Lung (tissue), 12 donors: ENCODE measurements around the gene ARHGEF33. TPM values are rescaled to one million over a fixed set of nuclear protein-coding genes. Genes with fewer than 3 reads are reported as not detected.

Experiments
- ATAC-seq: fragments of 200-7000 bp; cut with Tn5 transposase; one replicate; pipeline ENCODE4 v1.9.1; 2020; ENCODE audit warnings: moderate number of reproducible peaks; ENCODE audit not compliant: insufficient read depth, low FRiP score
- DNase-seq, 3 donors: peaks; one replicate each; pipeline ENCODE4 v3.0.0-alpha.2; 2013 to 2017
- H3K27ac ChIP-seq, 2 donors: one replicate each; pipeline ENCODE4 v1.5.1; 2013; ENCODE audit warnings: mild to moderate bottlenecking in 2 of 2, moderate library complexity in 2 of 2, control low read depth in 1 of 2, inconsistent platforms in 1 of 2, low read depth in 1 of 2, low read length in 1 of 2
- H3K27me3 ChIP-seq, 3 donors: one replicate each; pipeline ENCODE4 v1.5.1; 2013; ENCODE audit warnings: low read length in 2 of 3; ENCODE audit not compliant: control insufficient read depth in 3 of 3, insufficient read depth in 3 of 3
- H3K36me3 ChIP-seq, 4 donors: one replicate each; pipeline ENCODE4 v1.5.1; 2013; ENCODE audit warnings: low read length in 4 of 4, mild to moderate bottlenecking in 1 of 4, moderate library complexity in 1 of 4; ENCODE audit not compliant: control insufficient read depth in 4 of 4, insufficient read depth in 4 of 4
- H3K4me1 ChIP-seq, 5 donors: one replicate each; pipeline ENCODE4 v1.5.1; 2013; ENCODE audit warnings: low read length in 5 of 5, mild to moderate bottlenecking in 2 of 5, moderate library complexity in 1 of 5; ENCODE audit not compliant: control insufficient read depth in 5 of 5, insufficient read depth in 5 of 5
- H3K4me3 ChIP-seq: one replicate; pipeline ENCODE4 v1.5.1; 2013; ENCODE audit warnings: mild to moderate bottlenecking, control low read depth, moderate library complexity
- H3K9ac ChIP-seq, 2 donors: one replicate each; pipeline ENCODE4 v1.5.1; 2013; ENCODE audit warnings: low read length in 2 of 2, control low read depth in 1 of 2; ENCODE audit not compliant: insufficient read depth in 1 of 2
- H3K9me3 ChIP-seq, 4 donors: one replicate each; pipeline ENCODE4 v1.5.1; 2013; ENCODE audit warnings: low read length in 3 of 4, mild to moderate bottlenecking in 1 of 4, moderate library complexity in 1 of 4; ENCODE audit not compliant: control insufficient read depth in 4 of 4, insufficient read depth in 3 of 4
- CTCF ChIP-seq: IDR thresholded peaks from 2 replicates; pipeline ENCODE4 v1.5.1; 2012; ENCODE audit warnings: mild to moderate bottlenecking; ENCODE audit errors: control extremely low read depth, extremely low read depth
- WGBS, 2 donors: extraction: QIAGEN DNeasy Blood & Tissue Kit; methylation state at CpG; one replicate each; pipeline ENCODE4 v1.1.7; 2013; 5-methylcytosine and 5-hydroxymethylcytosine counted together
- polyA plus RNA-seq, 2 donors: library from polyadenylated mRNA; stranded (reverse); fragments of 200-250 nt; gene quantifications; one replicate each; pipeline ENCODE4 v1.2.1, GENCODE V29; 2013
- total RNA-seq, 2 donors: library from RNA; depleted of rRNA in 1 of 2; stranded (reverse); fragments of >200 nt in 1 of 2; gene quantifications; one replicate each; pipeline ENCODE4 v1.2.1, GENCODE V29; 2014 to 2021
- donor health status: control.
- donor health status: control.
- donor health status: Bipolar disorder and iron deficiency.
- donor health status: healthy.
- donor health status: DM: yes; HTN: yes; CAD: no.

Gene ARHGEF33
- total and polyA plus RNA-seq, 4 donors, result 0.23 to 5.5 (median 0.68) TPM

- no peak for TF ChIP-seq CTCF
- WGBS, 2 donors, result 95 to 96% methylated on average over 8 of the region's 8 CpGs
- Histone ChIP-seq H3K27me3 (no peaks in the 10 kb centered on the region), H3K9ac (no peak overlapping the region), H3K4me3 (no peak overlapping the region), H3K36me3 (peaks cover 6 to 14% (median 8%) of the 10 kb centered on the region in 4 donors), H3K4me1 (no peaks in the 10 kb centered on the region), H3K27ac (no peak overlapping the region), H3K9me3 (no peaks in the 10 kb centered on the region)
- no peak for DNase-seq
- no peak for ATAC-seq
Measured at GRCh38 chr2:38981670-38982357, 92.1 kb downstream of the ARHGEF33 start.

GRCh38 chr2:38982498-38982897 lies 92.8 kb downstream of the ARHGEF33 start:
- H3K4me1 ChIP-seq, result no peaks in the 10 kb centered on the region
- no peak for TF ChIP-seq CTCF
- no peaks in the 10 kb centered on the region for H3K9me3 ChIP-seq
- H3K27ac ChIP-seq, result no peak overlapping the region
- ATAC-seq, result no peak
- WGBS, 2 donors, result 98 to 100% methylated on average over 1 of the region's 1 CpG
- H3K4me3 ChIP-seq, result no peak overlapping the region
- H3K9ac ChIP-seq, result no peak overlapping the region
- H3K36me3 ChIP-seq, result peaks cover 6 to 14% (median 9%) of the 10 kb centered on the region in 4 donors
- no peaks in the 10 kb centered on the region for H3K27me3 ChIP-seq
- DNase-seq, result no peak

GRCh38 chr2:38988716-38989115 lies 99.0 kb downstream of the ARHGEF33 start:
- ATAC-seq, result no peak
- TF ChIP-seq CTCF, result no peak
- Histone ChIP-seq H3K27me3 (no peaks in the 10 kb centered on the region), H3K9ac (no peak overlapping the region), H3K4me3 (no peak overlapping the region), H3K27ac (no peak overlapping the region), H3K4me1 (no peaks in the 10 kb centered on the region), H3K9me3 (no peaks in the 10 kb centered on the region), H3K36me3 (peaks cover 7 to 14% (median 12%) of the 10 kb centered on the region in 4 donors)
- DNase-seq, result peak in 1 of 3 donors; percentile 34
- WGBS, 2 donors, result 96 to 97% methylated on average over 1 of the region's 1 CpG

GRCh38 chr2:38991899-38992298 lies 102.2 kb downstream of the ARHGEF33 start:
- no peaks in the 10 kb centered on the region for H3K4me1 ChIP-seq
- H3K9me3 ChIP-seq, result no peaks in the 10 kb centered on the region
- H3K36me3 ChIP-seq, result peaks cover 4 to 11% (median 8%) of the 10 kb centered on the region in 4 donors
- no peak overlapping the region for H3K9ac ChIP-seq
- 95 to 96% methylated on average over 2 of the region's 2 CpGs for WGBS, 2 donors
- no peak overlapping the region for H3K4me3 ChIP-seq
- no peaks in the 10 kb centered on the region for H3K27me3 ChIP-seq
- ATAC-seq (no peak), DNase-seq (no peak)
- TF ChIP-seq CTCF, result no peak
- H3K27ac ChIP-seq, result no peak overlapping the region
